CD4-positive, CD25-positive, alpha-beta regulatory T cell (primary cell): Measurements from ENCODE around the gene NAV2. TPM values are rescaled to one million over a fixed set of nuclear protein-coding genes. Genes with fewer than 3 reads are reported as not detected.
A peak's percentile ranks its signal among the peaks of the same experiment; 100 is the strongest.

ENCODE experiments used
- ATAC-seq, 2 donors: fragments of 150-1000 bp; cut with Tn5 transposase; one replicate each; pipeline ENCODE4 v1.10.0; 2021; ENCODE audit warnings: low read depth in 2 of 2, moderate number of reproducible peaks in 2 of 2, moderate library complexity in 1 of 2
- DNase-seq, 3 donors: peaks; one replicate each; pipeline versions ENCODE4 v3.0.0 to v3.0.0-alpha.2; 2012 to 2022; ENCODE audit warnings: mixed read lengths in 1 of 3
- H3K27ac ChIP-seq: one replicate; pipeline ENCODE4 v1.7.0; 2013; ENCODE audit warnings: mild to moderate bottlenecking, low read length; ENCODE audit not compliant: insufficient read depth, poor library complexity, severe bottlenecking
- H3K27me3 ChIP-seq: one replicate; pipeline ENCODE4 v1.7.0; 2013; ENCODE audit warnings: low read length; ENCODE audit not compliant: control insufficient read depth, insufficient read depth
- H3K36me3 ChIP-seq: one replicate; pipeline ENCODE4 v1.7.0; 2013; ENCODE audit warnings: mild to moderate bottlenecking, low read length, moderate library complexity; ENCODE audit not compliant: control insufficient read depth, insufficient read depth
- H3K4me1 ChIP-seq: 2 replicates; pipeline ENCODE4 v1.7.0; 2013; ENCODE audit warnings: mild to moderate bottlenecking, low read length; ENCODE audit not compliant: insufficient read depth, control insufficient read depth, poor library complexity, severe bottlenecking
- H3K4me3 ChIP-seq: one replicate; pipeline ENCODE4 v1.7.0; 2013; ENCODE audit warnings: low read depth, mild to moderate bottlenecking, low read length, moderate library complexity
- H3K9me3 ChIP-seq, 2 experiments: 1 replicate in 1 of 2; 2 replicates in 1 of 2; pipeline ENCODE4 v1.7.0; 2013; ENCODE audit warnings: low read length in 2 of 2, mild to moderate bottlenecking in 1 of 2, moderate library complexity in 1 of 2; ENCODE audit not compliant: control insufficient read depth in 2 of 2
- H3K27ac Mint-ChIP-seq, 3 donors: one replicate each; pipeline ENCODE4 v1.8.0; 2020 to 2022; ENCODE audit warnings: mild to moderate bottlenecking in 3 of 3, mixed read lengths in 3 of 3, moderate library complexity in 2 of 3
- H3K27me3 Mint-ChIP-seq: one replicate; pipeline ENCODE4 v1.8.0; 2022; ENCODE audit warnings: mild to moderate bottlenecking, mixed read lengths
- H3K36me3 Mint-ChIP-seq: one replicate; pipeline ENCODE4 v1.8.0; 2020; ENCODE audit warnings: mixed read lengths
- H3K4me1 Mint-ChIP-seq, 4 donors: one replicate each; pipeline ENCODE4 v1.8.0; 2020 to 2022; ENCODE audit warnings: mixed read lengths in 4 of 4, mild to moderate bottlenecking in 1 of 4
- H3K4me3 Mint-ChIP-seq, 4 donors: one replicate each; pipeline ENCODE4 v1.8.0; 2020 to 2022; ENCODE audit warnings: mild to moderate bottlenecking in 4 of 4, mixed read lengths in 4 of 4, moderate library complexity in 3 of 4
- H3K9me3 Mint-ChIP-seq, 7 donors: one replicate each; pipeline ENCODE4 v1.8.0; 2020 to 2022; ENCODE audit warnings: mixed read lengths in 7 of 7, mild to moderate bottlenecking in 3 of 7, moderate library complexity in 2 of 7
- polyA plus RNA-seq, 4 donors: library from polyadenylated mRNA; unstranded; fragments of 300-500 nt; fragmentation: Illumina TruSeq; gene quantifications; one replicate each; pipeline ENCODE4 v1.2.3, GENCODE V29; 2021
- total RNA-seq: library from RNA; stranded (reverse); gene quantifications from one replicate; pipeline ENCODE4 v1.2.3, GENCODE V29; 2022

Gene NAV2
- total and polyA plus RNA-seq, 5 donors from 2014 or later, result 0.14 to 0.59 (median 0.36) TPM; not detected in 2

- H3K4me1 Mint-ChIP-seq, result peaks cover 8 to 22% (median 12%) of the 10 kb centered on the region in 4 donors
- peaks cover 3% of the 10 kb centered on the region for H3K4me1 ChIP-seq
- H3K4me3 ChIP-seq, result no peak overlapping the region
- H3K27me3 ChIP-seq, result peaks cover 54% of the 10 kb centered on the region
- H3K27me3 Mint-ChIP-seq, result peaks cover 83% of the 10 kb centered on the region
- DNase-seq (peak in 1 of 3 donors; percentile 8), ATAC-seq (no peak)
- peak overlapping the region in 1 of 3 donors; percentile 21 for H3K27ac Mint-ChIP-seq
- H3K4me3 Mint-ChIP-seq, result peak overlapping the region in 2 of 4 donors; percentile 66 to 73
- H3K36me3 ChIP-seq, result no peaks in the 10 kb centered on the region
- peaks cover 2 to 18% of the 10 kb centered on the region in 2 experiments for H3K9me3 ChIP-seq
- H3K9me3 Mint-ChIP-seq, result peaks cover 0 to 30% (median 3%) of the 10 kb centered on the region in 7 donors
- no peak overlapping the region for H3K27ac ChIP-seq
- no peaks in the 10 kb centered on the region for H3K36me3 Mint-ChIP-seq
Observed at GRCh38 chr11:20162824-20163782, 450.5 kb downstream of the NAV2 start.

- H3K4me1 ChIP-seq, result peaks cover 3% of the 10 kb centered on the region
- no peak overlapping the region for H3K4me3 ChIP-seq
- peaks cover 51% of the 10 kb centered on the region for H3K27me3 ChIP-seq
- H3K4me3 Mint-ChIP-seq, result peak overlapping the region in 2 of 4 donors; percentile 4 to 73
- no peaks in the 10 kb centered on the region for H3K36me3 ChIP-seq
- H3K9me3 Mint-ChIP-seq, result peaks cover 0 to 22% (median 3%) of the 10 kb centered on the region in 7 donors
- H3K9me3 ChIP-seq, result peaks cover 2 to 10% of the 10 kb centered on the region in 2 experiments
- DNase-seq, result no peak
- H3K36me3 Mint-ChIP-seq, result no peaks in the 10 kb centered on the region
- H3K27ac Mint-ChIP-seq, result no peak overlapping the region
- no peak for ATAC-seq
- H3K27ac ChIP-seq, result no peak overlapping the region
- peaks cover 8 to 22% (median 12%) of the 10 kb centered on the region in 4 donors for H3K4me1 Mint-ChIP-seq
- H3K27me3 Mint-ChIP-seq, result peaks cover 77% of the 10 kb centered on the region
Observed at GRCh38 chr11:20163783-20164481, 451.3 kb downstream of the NAV2 start.
